HCT116 (cell line): ENCODE results near the gene AOAH. TPM values are rescaled to one million over a fixed set of nuclear protein-coding genes. Genes with fewer than 3 reads are reported as not detected.

Source experiments
- ATAC-seq: fragments of 200-7000 bp; cut with Tn5 transposase; 2 replicates; pipeline ENCODE4 v1.9.1; 2020; ENCODE audit warnings: mild to moderate bottlenecking, moderate library complexity
- BruUV-seq: library from RNA; stranded (reverse); fragments of 400-500 nt; replicated peaks from 2 replicates; lab custom pipeline; 2021; lab: Mats Ljungman, UMichigan
- CTCF ChIA-PET: fragments of 300-600 bp; sonication (Branson Sonifier 250); formaldehyde crosslinking; loops from one replicate; lab custom pipeline; 2021; ENCODE audit warnings: antibody characterized with exemption; lab: Charles Lee
- POLR2A ChIA-PET: fragments of 300-600, 350-600 bp; sonication (Branson Sonifier 250); formaldehyde crosslinking; loops from one replicate; lab custom pipeline; 2021; ENCODE audit warnings: antibody characterized with exemption; lab: Charles Lee
- RAD21 ChIA-PET, 2 experiments: fragments of 300-600 bp; sonication (Branson Sonifier 250); formaldehyde crosslinking; loops; one replicate each; lab custom pipeline; 2023; ENCODE audit warnings: low total read pairs in 2 of 2; ENCODE audit not compliant: uncharacterized antibody in 2 of 2, unreplicated experiment in 2 of 2, low non-redundant PET in 1 of 2; lab: Charles Lee
- DNase-seq: peaks from one replicate; pipeline ENCODE4 v3.0.0-alpha.2; 2010; ENCODE audit warnings: low read depth, low spot score
- H2AFZ ChIP-seq: fragments of 200-600 bp; shearing (Covaris generic), sonication (generic); 2 replicates; pipeline ENCODE4 v1.6.1; 2017; ENCODE audit warnings: low read depth, mixed run types, mixed read lengths, antibody characterized with exemption, low read length; ENCODE audit not compliant: poor library complexity, severe bottlenecking
- H3K27ac ChIP-seq: 2 replicates; pipeline ENCODE4 v1.5.1; 2012; ENCODE audit warnings: low read depth, low read length
- H3K27me3 ChIP-seq: fragments of 200-600 bp; sonication (generic); 2 replicates; pipeline ENCODE4 v1.6.1; 2016; ENCODE audit warnings: mixed run types, low read length, mixed read lengths; ENCODE audit not compliant: insufficient read depth
- H3K36me3 ChIP-seq, 2 experiments: fragments of 200-500 bp in 1 of 2; fragments of 200-600 bp in 1 of 2; sonication (Bioruptor generic) in 1 of 2; sonication (generic) in 1 of 2; 2 replicates each; pipeline versions ENCODE4 v1.5.1 to v1.6.1; 2014 to 2016; ENCODE audit warnings: low read length in 2 of 2, inconsistent platforms in 1 of 2, mixed read lengths in 1 of 2, mixed run types in 1 of 2; ENCODE audit not compliant: insufficient read depth in 2 of 2, control insufficient read depth in 1 of 2
- H3K4me1 ChIP-seq, 2 experiments: fragments of 200-600 bp in 1 of 2; sonication (generic) in 1 of 2; 2 replicates each; pipeline versions ENCODE4 v1.5.1 to v1.6.1; 2012 to 2017; ENCODE audit warnings: low read length in 2 of 2, inconsistent platforms in 1 of 2, mild to moderate bottlenecking in 1 of 2, mixed read lengths in 1 of 2, mixed run types in 1 of 2, moderate library complexity in 1 of 2; ENCODE audit not compliant: insufficient read depth in 2 of 2, control insufficient read depth in 1 of 2
- H3K4me2 ChIP-seq: fragments of 200-600 bp; sonication (generic); 2 replicates; pipeline ENCODE4 v1.6.1; 2017; ENCODE audit warnings: mixed run types, low read length, mixed read lengths
- H3K4me3 ChIP-seq, 2 experiments: fragments of 200-600 bp in 1 of 2; sonication (generic) in 1 of 2; replicated peaks in 1 of 2; 2 replicates each; pipeline ENCODE4 v1.5.1; 2011 to 2016; ENCODE audit warnings: low read length in 2 of 2, control low read depth in 1 of 2, low read depth in 1 of 2, mild to moderate bottlenecking in 1 of 2, mixed read lengths in 1 of 2, mixed run types in 1 of 2
- H3K79me2 ChIP-seq: fragments of 200-600 bp; sonication (generic); 2 replicates; pipeline ENCODE4 v1.6.1; 2017; ENCODE audit warnings: mild to moderate bottlenecking, mixed run types, low read length, moderate library complexity, mixed read lengths; ENCODE audit not compliant: insufficient read depth
- H3K9ac ChIP-seq: fragments of 200-600 bp; sonication (generic); 2 replicates; pipeline ENCODE4 v1.6.1; 2016; ENCODE audit warnings: low read length, mixed read lengths
- H3K9me2 ChIP-seq: fragments of 200-600 bp; sonication (generic), shearing (Covaris generic); 2 replicates; pipeline ENCODE4 v1.6.1; 2017; ENCODE audit warnings: mixed run types, mild to moderate bottlenecking, moderate library complexity; ENCODE audit not compliant: insufficient read depth
- H3K9me3 ChIP-seq, 2 experiments: fragments of 200-500 bp in 1 of 2; fragments of 200-600 bp in 1 of 2; sonication (Bioruptor generic) in 1 of 2; sonication (generic) in 1 of 2; 2 replicates each; pipeline ENCODE4 v1.6.1; 2014 to 2017; ENCODE audit warnings: low read length in 2 of 2, mixed read lengths in 2 of 2, inconsistent platforms in 1 of 2, low read depth in 1 of 2, mild to moderate bottlenecking in 1 of 2, mixed run types in 1 of 2, moderate library complexity in 1 of 2; ENCODE audit not compliant: control insufficient read depth in 1 of 2, insufficient read depth in 1 of 2
- H4K20me1 ChIP-seq: fragments of 200-600 bp; sonication (generic), shearing (Covaris generic); 2 replicates; pipeline ENCODE4 v1.6.1; 2017; ENCODE audit warnings: mixed run types, mild to moderate bottlenecking, moderate library complexity; ENCODE audit not compliant: insufficient read depth
- CBX3 ChIP-seq: IDR thresholded peaks from 2 replicates; pipeline ENCODE4 v1.6.1; 2012; ENCODE audit warnings: low read depth
- CEBPB ChIP-seq: IDR thresholded peaks from 2 replicates; pipeline ENCODE4 v1.6.1; 2012; ENCODE audit warnings: low read depth
- ELF1 ChIP-seq: IDR thresholded peaks from 2 replicates; pipeline ENCODE4 v1.6.1; 2012; ENCODE audit warnings: low read depth, borderline replicate concordance
- EZH2phosphoT487 ChIP-seq: fragments of 200-600 bp; IDR thresholded peaks from 2 replicates; pipeline ENCODE4 v1.6.1; 2018; ENCODE audit warnings: antibody characterized with exemption, borderline replicate concordance
- FOSL1 ChIP-seq: IDR thresholded peaks from 2 replicates; pipeline ENCODE4 v1.6.1; 2012; ENCODE audit warnings: low read depth
- JUND ChIP-seq: IDR thresholded peaks from 2 replicates; pipeline ENCODE4 v1.6.1; 2012
- POLR2AphosphoS5 ChIP-seq: IDR thresholded peaks from 2 replicates; pipeline ENCODE4 v1.6.1; 2011; ENCODE audit warnings: mild to moderate bottlenecking, low read depth, low read length, moderate library complexity
- SIN3A ChIP-seq: IDR thresholded peaks from 2 replicates; pipeline ENCODE4 v1.6.1; 2012; ENCODE audit warnings: low read depth
- SP1 ChIP-seq: IDR thresholded peaks from 2 replicates; pipeline ENCODE4 v1.6.1; 2012; ENCODE audit warnings: low read depth
- SRF ChIP-seq: IDR thresholded peaks from 2 replicates; pipeline ENCODE4 v1.6.1; 2012; ENCODE audit warnings: low read depth
- ZNF274 ChIP-seq: fragments of 200-500 bp; sonication (Bioruptor generic); IDR thresholded peaks from 2 replicates; pipeline ENCODE4 v1.6.1; 2014; ENCODE audit warnings: mild to moderate bottlenecking, low read depth, low read length, inconsistent platforms
- intact Hi-C: fragments of 100-400 bp; cut with micrococcal nuclease; formaldehyde crosslinking; loops from 2 replicates; pipeline ENCODE4 v1.10.0; 2022
- total RNA-seq: library from RNA; stranded (reverse); gene quantifications from one replicate; pipeline ENCODE4 v1.2.1, GENCODE V29; 2021; ENCODE audit not compliant: unreplicated experiment
- TF ChIP-seq, protein P1 (sequence below): IDR thresholded peaks from 2 replicates; pipeline ENCODE4 v1.6.1; 2011; ENCODE audit warnings: mild to moderate bottlenecking, low read length, moderate library complexity; ENCODE audit not compliant: insufficient replicate concordance; ENCODE audit errors: extremely low read depth
- TF ChIP-seq, protein P2 (sequence below): IDR thresholded peaks from 2 replicates; pipeline ENCODE4 v1.6.1; 2012

The AOAH gene
- total RNA-seq, 1 experiment from 2014 or later: 1.1 TPM

- Histone ChIP-seq H3K4me2 (no peak overlapping the region), H3K27me3 (no peaks in the 10 kb centered on the region), H3K9ac (no peak overlapping the region), H3K36me3 (no peaks in the 10 kb centered on the region), H3K9me2 (no peaks in the 10 kb centered on the region)
- ATAC-seq: no peak
- DNase-seq: no peak
- ChIA-PET POLR2A (no interaction called here), RAD21 (no interaction called here)
- TF ChIP-seq SP1 (no peak), ELF1 (no peak), CBX3 (no peak), EZH2phosphoT487 (no peak), ZNF274 (no peak), JUND (no peak), CEBPB (no peak), POLR2AphosphoS5 (no peak), SIN3A (no peak), SRF (no peak), FOSL1 (no peak)
- TF ChIP-seq, protein P1, sequence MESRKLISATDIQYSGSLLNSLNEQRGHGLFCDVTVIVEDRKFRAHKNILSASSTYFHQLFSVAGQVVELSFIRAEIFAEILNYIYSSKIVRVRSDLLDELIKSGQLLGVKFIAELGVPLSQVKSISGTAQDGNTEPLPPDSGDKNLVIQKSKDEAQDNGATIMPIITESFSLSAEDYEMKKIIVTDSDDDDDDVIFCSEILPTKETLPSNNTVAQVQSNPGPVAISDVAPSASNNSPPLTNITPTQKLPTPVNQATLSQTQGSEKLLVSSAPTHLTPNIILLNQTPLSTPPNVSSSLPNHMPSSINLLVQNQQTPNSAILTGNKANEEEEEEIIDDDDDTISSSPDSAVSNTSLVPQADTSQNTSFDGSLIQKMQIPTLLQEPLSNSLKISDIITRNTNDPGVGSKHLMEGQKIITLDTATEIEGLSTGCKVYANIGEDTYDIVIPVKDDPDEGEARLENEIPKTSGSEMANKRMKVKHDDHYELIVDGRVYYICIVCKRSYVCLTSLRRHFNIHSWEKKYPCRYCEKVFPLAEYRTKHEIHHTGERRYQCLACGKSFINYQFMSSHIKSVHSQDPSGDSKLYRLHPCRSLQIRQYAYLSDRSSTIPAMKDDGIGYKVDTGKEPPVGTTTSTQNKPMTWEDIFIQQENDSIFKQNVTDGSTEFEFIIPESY: no peak
- TF ChIP-seq, protein P2, sequence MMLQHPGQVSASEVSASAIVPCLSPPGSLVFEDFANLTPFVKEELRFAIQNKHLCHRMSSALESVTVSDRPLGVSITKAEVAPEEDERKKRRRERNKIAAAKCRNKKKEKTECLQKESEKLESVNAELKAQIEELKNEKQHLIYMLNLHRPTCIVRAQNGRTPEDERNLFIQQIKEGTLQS: no peak
- TF ChIP-seq, all 23 proteins: peak for 0
- Histone ChIP-seq H3K79me2 (no peaks in the 10 kb centered on the region), H4K20me1 (no peaks in the 10 kb centered on the region), H3K4me3 (no peak overlapping the region), H3K27ac (no peak overlapping the region), H2AFZ (no peak overlapping the region), H3K9me3 (no peaks in the 10 kb centered on the region), H3K4me1 (no peaks in the 10 kb centered on the region)
- BruUV-seq: no TSS peak
- CTCF ChIA-PET: interaction anchor here (0.7 kb wide), 1 partner anchor 34 kb away, joined by 3 read pairs; no protein-coding TSS in a partner anchor
- intact Hi-C loops: no loop called here
These were observed 86.9 kb downstream of the AOAH start for GRCh38 chr7:36637417-36637816.
